GM18868 (cell line): ENCODE results near the gene MICAL2.

Experiments
- ATAC-seq: cut with Tn5 transposase; IDR thresholded peaks from one replicate; pipeline ENCODE4 v1.9.1; 2021; ENCODE audit warnings: mild to moderate bottlenecking, moderate library complexity; ENCODE audit not compliant: unreplicated experiment

MICAL2 gene

DNA sequence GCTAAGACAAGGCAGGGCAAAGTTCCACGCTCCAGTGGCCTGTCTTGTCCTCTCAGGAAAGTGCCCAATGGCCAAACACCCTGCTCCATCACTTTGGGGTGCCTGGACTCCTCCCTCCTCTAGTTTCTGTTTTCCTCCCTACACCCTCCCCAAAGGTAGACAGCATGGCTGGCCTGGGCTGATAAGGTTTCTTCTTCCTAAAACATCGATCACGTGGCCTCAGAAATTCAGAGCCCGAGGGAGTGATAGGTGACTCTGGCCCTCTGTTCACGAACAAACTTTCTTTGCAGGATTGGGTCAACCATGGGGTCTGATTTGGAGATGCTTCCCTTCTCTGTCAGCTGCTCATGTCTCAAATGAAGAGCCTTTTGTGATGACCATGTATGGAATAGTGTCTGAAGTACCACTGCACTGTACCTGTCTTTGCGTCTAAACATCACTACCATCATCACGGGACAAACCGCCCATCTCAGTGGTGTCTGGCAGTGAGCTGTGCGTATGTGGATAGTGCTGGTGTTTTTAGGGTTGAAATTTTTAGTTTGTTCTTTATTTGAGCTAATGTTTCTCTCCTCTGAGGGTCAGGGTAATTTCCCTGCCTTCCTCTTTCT is 6.1 kb downstream of the MICAL2 start:
- ATAC-seq, result no peak

DNA sequence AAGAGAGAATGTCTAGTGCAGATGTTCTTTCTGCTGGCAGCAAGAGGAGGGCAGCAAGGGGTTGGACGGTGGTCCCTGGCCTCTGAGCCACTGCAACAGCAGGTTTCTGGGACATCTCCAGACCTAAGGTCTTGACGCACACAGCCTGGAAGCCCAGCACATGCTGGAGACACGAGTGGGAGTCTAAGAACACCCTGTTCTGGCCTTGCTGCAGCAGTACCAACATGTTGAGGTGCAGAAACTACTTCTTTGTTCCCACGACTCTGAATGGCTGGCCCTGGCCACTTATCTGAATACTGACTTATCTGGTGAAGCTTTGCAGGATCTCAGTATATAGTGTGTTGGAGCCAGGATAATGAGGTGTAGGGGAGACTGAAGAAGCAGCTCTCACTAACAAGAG is 6.8 kb downstream of the MICAL2 start:
- no peak for ATAC-seq

DNA sequence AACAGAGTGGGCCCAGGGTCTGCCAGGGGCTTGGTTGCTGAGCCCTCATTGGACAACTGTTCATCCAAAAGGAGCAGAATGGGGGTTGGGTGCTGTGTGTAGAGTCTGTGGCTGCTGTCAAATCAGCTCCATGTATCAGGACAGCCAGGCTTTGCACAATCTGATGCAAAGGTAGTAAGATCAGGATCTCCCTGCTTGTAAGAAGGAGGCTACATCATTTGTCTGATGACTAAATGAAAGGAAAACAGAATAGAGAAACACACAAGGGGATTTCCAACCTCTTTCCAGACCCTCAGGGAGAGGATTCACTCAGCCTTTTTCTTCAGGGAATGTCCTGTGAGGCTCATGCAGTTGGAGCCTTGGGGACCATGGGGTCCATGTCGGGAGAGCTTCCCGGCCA is 7.2 kb downstream of the MICAL2 start:
- ATAC-seq, result no peak

DNA sequence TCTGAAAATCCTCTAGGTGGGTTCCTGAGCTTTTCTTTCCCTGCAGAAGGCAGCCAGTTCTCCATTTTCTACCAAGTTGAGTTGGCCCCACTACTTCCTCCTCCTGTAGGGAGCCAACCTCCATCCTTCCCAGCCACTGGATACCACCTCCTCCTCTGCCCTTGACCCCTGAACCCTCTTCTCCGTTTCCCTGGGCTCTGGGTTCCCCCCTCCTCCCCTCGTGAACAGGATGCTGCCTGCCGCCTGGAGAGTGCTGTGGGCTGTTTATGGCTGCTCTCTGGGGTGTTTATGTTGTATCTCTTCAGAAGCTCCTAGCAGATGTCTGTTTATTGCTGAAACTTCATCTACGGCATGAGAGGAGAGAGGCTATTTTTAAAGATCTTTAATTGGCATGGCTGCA is 8.6 kb downstream of the MICAL2 start:
- ATAC-seq, result no peak

GRCh38 chr11:12119502-12119901 is 9.1 kb downstream of the MICAL2 start:
- ATAC-seq, result no peak

GRCh38 chr11:12120031-12121008 is 9.9 kb downstream of the MICAL2 start:
- ATAC-seq, result no peak

DNA sequence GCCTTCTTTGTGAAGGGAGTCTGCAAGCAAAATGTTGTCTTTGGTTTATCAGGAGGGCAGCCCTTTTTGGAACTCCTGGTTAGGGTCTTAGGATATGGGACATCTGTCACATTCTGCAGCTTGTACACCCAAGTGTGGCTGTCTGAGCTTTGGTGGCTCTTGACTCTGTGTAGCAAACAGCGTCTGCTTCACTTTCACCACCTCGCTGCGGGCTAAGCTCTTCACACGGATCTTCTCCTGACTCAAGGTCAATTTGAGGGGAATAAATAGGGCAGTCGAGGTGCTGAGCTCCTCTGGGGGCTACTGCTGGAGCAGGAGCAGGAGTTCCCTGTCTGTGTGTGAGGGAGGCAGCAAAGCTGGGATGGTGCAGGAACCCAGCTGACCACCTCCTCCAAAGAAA is 10.6 kb downstream of the MICAL2 start:
- no peak for ATAC-seq

GRCh38 chr11:12121517-12121916 is 11.1 kb downstream of the MICAL2 start:
- no peak for ATAC-seq

DNA sequence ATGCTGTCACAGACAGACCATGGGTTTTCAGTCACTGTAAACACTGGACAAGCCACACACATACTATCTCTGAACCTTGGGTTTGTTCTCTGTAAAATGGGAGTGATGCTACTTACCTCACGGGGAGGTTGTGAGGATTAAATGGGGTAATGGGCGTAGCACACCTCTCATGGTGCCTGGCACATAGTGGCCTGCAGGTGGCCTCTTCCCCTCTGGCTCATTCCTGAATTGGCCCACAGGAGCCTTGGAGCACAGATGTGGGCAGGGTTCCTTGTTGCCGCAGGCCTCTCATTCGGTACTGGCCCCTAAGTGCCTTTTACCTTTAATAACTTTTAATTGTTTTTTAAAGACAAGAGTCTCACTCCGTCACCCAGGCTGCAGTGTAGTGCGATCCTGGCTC is 11.7 kb downstream of the MICAL2 start:
- no peak for ATAC-seq

DNA sequence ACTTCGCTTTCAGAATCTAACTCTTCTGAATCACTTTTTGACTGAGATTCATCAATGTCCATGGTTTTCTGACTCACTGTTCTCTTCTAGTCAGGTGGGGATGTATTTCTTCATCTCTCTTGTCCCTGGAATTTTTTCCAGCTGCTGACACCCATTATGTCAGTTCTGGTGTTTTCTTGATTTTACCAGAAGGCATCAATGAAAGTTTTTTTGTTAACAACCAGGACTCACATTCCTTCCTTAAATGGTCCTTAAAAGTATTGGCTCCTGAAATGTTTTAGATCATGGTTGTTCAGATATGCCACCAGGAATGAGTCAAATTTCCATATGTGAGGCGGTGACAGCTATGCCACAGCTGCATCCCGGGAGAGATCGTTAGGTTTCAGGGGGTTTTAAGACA is 12.9 kb downstream of the MICAL2 start:
- no peak for ATAC-seq

DNA sequence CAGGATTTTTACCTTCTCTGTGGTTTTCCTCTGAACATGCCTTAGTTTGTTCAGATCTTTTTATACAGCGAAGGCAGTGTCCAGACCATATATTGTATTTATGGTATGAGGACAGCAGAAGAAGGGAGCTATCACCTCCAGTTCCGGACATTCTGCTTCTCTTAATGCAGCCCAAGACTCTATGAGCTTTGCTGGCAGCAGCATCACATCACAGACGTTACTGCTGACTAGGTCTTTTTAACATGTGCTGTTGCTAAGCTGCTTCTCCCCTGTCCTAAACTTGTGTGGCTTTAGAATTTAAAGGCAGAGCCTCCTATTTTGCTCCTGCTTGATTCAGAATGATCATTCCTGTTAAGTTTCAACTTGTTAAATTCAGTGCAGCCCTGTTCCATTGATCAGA is 13.4 kb downstream of the MICAL2 start:
- ATAC-seq, result no peak

DNA sequence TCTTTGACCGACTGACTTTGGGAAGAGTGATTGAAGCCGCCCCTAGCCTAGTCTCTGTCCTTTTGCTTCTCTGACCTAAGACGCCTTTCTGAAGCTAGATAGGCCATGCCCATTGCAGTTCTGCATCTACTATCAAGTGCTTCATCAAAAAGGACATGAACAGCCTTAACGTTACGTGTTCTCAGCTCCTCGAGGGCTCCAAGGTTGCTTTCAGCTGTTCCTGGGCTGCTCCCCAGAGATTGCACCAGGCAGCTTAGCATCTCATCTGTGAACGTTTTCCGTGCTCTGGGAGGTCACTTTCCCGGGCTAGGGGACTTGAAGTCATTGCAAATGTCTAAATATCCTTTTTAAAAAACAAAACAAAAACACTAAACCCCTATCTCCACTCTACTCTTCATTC is 13.9 kb downstream of the MICAL2 start:
- no peak for ATAC-seq

GRCh38 chr11:12125609-12126149 is 15.3 kb downstream of the MICAL2 start:
- no peak for ATAC-seq

GRCh38 chr11:12126344-12127019 is 16.1 kb downstream of the MICAL2 start:
- ATAC-seq, result no peak

DNA sequence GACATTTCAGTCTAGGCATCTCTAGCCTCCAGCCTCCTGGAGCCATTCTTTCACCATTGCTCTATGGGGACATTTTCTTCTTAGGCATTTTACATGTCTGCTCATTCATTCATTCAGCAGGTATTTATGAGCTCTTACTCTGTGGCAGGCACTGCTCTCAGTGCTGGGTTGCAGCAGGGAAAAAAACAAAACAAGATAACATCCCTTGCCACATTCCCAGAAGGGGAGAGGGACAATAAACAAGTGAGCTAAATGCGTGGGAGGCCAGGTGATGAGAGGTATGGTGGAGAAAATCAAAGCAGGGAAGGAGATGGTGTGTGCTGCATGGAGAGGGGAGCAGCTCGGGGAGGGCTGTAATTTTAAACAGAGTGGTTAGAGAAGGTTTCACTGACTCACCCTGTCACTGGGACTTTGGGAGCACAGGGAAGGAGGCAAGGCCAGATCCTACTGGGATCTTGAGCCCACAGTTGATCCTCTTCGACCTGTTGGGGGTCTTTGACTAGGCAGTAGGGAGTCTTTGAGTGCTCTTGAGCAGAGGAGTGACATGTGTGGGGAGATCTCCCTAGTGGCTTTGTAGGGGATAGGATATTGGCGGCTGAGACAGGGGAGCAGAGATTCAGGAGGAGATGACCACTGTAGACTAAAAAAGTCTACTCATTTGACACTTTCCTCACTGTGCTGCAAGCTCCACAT is 17.0 kb downstream of the MICAL2 start:
- no peak for ATAC-seq

DNA sequence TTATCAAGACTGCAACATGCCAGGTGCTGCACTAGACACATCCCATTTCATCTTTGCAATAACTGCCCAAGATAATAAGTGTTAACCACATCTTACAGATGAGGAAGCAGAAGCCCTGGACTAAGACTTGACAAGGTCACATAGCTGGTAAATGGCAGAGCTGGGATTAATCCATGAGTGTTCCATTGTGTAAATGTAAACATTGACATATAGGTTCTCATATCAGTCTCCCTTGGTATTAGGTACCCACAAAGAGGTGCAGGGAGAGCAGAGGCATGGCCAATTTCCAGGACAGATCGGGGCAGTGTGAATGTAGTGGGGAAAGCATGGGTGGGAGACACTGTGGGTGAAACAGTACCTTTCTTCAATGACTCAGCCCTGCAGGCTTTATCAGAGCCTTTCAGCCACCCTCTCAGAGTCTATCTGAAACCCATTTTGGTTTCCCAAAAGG is 17.9 kb downstream of the MICAL2 start:
- ATAC-seq, result no peak

GRCh38 chr11:12129227-12129626 is 18.8 kb downstream of the MICAL2 start:
- ATAC-seq, result no peak

- ATAC-seq, result no peak
Measured at GRCh38 chr11:12130180-12130980, 20.0 kb downstream of the MICAL2 start.

- no peak for ATAC-seq
Measured at GRCh38 chr11:12131943-12132789, 21.8 kb downstream of the MICAL2 start.
